GM12801 (cell line): ENCODE data around the gene KLHL29.

ENCODE experiments used
- TF ChIP-seq, protein P1 (sequence below): IDR thresholded peaks from one replicate; pipeline ENCODE4 v1.5.1; 2011; ENCODE audit warnings: control low read depth; ENCODE audit not compliant: insufficient read length; ENCODE audit errors: extremely low read depth

The KLHL29 gene

DNA sequence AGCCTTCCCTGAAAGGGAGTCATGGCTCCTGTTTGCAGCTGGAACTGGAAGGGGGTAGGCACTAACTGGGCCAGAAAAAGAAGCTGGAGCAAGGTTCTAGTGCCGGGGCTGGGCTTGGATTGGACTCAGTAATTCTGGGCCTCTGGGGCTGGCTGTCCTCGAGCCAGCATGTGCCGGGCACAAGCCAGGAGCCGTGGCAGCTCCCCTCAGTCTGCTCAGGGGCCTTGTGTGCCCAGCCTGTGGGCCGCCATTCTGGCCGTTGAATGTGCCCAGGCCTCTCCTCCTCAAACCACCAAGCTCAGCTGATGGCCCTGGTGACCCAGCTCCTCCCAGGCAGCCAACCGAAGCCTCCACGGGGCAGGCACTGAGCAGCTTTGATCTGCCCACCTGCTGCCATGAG is 119.6 kb downstream of the KLHL29 start:
- TF ChIP-seq, protein P1, sequence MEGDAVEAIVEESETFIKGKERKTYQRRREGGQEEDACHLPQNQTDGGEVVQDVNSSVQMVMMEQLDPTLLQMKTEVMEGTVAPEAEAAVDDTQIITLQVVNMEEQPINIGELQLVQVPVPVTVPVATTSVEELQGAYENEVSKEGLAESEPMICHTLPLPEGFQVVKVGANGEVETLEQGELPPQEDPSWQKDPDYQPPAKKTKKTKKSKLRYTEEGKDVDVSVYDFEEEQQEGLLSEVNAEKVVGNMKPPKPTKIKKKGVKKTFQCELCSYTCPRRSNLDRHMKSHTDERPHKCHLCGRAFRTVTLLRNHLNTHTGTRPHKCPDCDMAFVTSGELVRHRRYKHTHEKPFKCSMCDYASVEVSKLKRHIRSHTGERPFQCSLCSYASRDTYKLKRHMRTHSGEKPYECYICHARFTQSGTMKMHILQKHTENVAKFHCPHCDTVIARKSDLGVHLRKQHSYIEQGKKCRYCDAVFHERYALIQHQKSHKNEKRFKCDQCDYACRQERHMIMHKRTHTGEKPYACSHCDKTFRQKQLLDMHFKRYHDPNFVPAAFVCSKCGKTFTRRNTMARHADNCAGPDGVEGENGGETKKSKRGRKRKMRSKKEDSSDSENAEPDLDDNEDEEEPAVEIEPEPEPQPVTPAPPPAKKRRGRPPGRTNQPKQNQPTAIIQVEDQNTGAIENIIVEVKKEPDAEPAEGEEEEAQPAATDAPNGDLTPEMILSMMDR = no peak

DNA sequence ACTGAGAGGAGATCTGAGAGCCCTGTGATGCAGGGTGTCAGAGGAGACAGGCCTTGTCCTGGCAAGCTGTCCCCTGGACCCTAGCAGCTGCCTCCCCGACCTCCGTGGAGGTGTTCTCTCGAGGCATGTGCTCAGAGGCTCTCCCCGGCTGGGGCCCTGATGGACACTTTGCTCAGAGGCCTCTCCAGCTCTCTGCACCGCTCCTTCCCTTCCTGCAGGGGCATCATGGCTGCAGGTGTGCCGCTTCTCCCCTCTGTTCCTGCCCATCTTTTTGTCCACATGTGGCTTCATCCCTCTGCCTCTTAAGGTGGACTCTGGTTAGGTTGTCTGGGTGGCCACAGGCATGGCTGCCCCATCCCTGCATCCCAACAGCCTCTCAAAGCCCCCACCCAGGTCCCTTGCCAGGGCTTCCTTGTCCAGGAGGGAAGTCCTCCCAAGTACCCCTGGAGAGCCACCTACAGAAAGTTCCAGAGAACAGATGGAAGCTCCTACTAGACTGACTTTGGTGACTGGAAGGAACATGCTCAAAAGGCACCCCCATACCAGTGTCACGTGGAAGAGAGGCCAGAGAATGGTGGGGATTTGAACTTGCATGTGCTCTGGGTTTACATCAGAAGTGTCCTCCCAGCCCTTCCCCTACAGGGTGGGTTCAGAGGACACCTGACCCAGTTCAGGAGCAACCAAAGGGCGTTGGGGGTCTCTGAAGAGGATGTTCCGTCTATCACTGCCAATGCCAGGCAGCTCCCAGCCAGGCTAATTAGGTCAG is 120.4 kb downstream of the KLHL29 start:
- TF ChIP-seq, protein P1 = no peak

DNA sequence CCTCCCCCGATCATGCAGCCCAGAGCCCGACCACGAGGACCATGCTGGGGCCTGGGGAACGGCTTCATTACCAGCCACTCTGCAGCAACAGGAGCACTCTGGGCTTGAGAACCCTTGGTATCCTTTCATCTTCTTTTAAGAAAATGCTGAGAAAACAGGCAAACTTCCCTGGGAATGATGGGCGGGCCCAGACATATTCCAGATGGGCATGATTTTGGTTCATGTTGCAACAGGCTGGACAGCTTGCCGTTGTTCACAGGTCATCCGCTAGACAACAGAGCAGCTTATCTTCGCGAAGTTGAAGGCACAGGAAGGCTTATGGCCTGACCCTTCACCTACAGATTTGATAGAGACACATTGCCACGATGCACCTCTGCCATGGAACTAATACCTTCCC is 121.0 kb downstream of the KLHL29 start:
- TF ChIP-seq, protein P1 = no peak

GRCh38 chr2:23506531-23507266 is 121.7 kb downstream of the KLHL29 start:
- TF ChIP-seq, protein P1 = no peak

DNA sequence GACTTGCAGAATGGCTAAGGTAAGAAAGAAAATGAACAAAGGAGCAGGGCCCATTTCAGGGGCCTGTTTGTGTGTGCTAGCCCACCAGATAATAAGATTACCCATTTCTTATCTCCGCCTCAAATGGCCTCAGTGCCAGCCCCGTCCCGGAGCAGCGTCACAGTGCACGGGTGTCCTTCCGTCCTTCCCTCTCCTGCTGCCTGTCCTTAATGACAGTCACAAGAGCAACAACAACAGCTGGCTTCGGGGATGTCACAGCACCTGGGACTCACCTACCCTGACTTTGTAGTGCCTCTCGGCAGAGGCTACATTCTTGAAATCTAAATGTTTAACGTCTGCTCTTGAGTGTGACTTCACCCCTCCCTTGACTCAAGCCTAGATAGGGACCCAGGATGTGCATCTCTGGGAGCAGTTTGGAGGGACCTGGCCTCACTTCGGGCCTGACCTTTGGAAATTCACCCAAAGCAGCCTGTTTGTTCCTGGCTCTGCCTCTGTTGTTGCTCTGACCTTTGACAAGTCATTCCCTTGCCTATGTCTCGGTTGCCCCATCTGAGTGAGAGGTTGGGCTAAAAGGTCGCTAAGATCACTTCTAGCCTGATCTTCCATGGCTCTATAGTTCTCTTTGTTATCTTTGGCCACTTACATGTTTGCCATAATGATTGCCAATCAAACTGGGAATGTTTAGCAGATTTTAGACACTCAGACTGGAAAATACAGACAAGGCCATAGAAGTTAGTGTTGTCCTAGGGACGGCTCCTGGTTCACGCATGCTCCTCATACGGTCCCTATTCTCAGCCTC is 122.5 kb downstream of the KLHL29 start:
- TF ChIP-seq, protein P1 = no peak

DNA sequence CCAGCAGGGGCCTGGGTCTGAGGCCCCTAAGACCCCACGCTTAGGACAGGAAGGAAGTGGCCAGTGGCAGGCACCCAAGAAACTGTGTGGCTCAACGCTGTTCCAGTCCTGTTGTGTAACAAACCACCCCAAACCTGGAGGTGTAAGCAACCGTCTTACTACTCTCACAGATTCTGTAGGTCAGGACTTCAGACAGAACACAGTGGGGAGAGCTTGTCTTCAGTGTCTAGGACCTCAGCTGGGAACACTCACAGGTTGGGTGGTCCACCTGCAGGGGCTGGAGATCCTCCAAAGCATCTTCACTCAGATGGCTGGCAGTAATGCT is 123.0 kb downstream of the KLHL29 start:
- TF ChIP-seq, protein P1 = no peak

DNA sequence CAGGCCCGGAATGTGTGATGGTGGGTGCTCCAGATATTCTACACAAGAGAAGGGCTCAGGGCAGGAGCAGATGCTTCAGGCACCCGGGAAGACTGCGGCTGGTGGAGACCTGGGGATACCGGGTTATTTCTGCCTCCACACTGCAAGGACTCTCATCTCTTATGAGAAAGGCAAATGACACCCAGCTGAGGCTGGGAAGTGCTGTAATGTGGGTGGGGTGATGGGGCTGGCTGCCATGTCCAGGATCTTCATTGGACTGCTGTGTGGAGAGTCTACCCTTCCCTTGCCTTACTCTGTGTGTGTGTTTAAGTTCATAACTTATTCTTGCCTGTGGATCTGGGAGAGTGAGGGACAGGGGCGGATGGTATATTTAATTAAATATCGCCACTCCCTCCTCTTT is 124.1 kb downstream of the KLHL29 start:
- TF ChIP-seq, protein P1 = no peak
